Stomach (tissue), 4 donors: ENCODE measurements around the gene PXMP2.

Experiments used
- EP300 ChIP-seq: sonication (generic); formaldehyde crosslinking; IDR thresholded peaks from one replicate; pipeline ENCODE4 v1.6.1; 2017; ENCODE audit warnings: antibody characterized with exemption
- POLR2A ChIP-seq, 4 donors: fragments of 450-650 bp; IDR thresholded peaks; one replicate each; pipeline ENCODE4 v1.6.1; 2016; ENCODE audit warnings: antibody characterized with exemption in 4 of 4, control low read depth in 2 of 4, mild to moderate bottlenecking in 1 of 4, moderate library complexity in 1 of 4

DNA sequence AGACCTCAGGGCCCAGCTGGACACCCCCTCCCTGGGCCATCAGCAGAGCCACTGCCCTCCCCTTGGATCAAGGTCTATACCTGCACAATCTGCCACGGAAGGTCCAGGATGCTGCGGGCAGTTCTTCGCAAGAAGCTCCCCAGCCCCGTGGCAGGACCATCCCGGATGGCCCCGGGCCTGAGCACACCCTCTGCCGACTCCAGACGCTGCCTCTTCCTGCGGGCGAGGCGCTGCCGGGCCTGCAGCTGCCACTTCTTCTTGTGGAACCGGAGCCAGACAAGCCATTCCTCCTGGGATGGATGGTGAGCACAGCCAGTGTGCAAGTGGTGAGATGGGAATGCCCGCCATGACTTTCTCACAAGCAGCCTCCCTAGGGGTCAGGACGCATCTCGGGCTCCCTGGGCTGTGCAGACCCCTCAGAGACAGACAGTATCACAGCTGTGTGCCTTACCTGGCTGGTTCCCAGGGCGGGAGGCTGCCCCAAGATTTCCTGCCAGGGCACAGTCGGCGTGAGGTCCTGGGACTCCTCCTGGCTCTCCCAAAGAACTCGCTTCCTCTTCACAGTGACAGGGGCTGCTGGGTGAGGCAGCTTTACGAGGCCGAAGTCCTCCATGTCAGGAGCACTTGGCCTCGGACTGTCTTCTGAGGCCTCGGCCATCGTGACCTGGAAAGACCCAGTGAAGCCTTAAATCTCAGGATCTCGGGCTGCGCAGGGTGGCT, 38.0 kb upstream of the PXMP2 start:
- TF ChIP-seq EP300 (no peak), POLR2A (IDR thresholded peaks at IDR 0.05) (no peak)
